ENCODE data around the gene TMEM245. TPM values are rescaled to one million over a fixed set of nuclear protein-coding genes. Genes with fewer than 3 reads are reported as not detected.

TMEM245 gene
- total RNA-seq, 1 experiment from 2014 or later: 54.0 TPM

DNA sequence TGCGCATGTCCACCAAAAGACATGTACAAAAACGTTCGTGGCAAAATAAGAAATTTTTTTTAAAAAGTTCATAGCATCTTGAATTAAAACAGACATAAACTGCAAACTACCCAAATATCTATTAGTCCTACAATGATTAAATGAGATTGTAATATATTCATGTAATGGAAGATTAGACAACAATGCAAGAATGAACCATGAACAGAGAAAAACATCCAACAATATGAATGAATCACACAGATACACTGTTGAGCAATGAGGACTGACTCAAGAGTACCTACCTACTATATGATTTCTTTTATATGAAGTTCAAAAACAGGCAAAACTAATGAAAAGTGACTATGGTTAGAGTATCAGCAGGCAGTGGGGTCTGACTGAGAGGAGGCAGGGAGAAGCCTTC, 88.5 kb downstream of the TMEM245 start:
- H3K4me1 ChIP-seq (ENCODE audit: control insufficient read depth, insufficient read depth, low read length): peaks cover under 1% of the 10 kb centered on the region; the same call in 1 of the 2 replicates
- ChIA-PET POLR2A (no interaction called here), CTCF (no interaction called here)
- ATAC-seq (no peak), DNase-seq (ENCODE audit: low read depth, low spot score) (no peak)
- TF ChIP-seq TCF7L2 (IDR thresholded peaks at IDR 0.05; ENCODE audit: low read depth, low read length): no peak
- TF ChIP-seq CTCF (IDR thresholded peaks at IDR 0.05): no peak
- no peak for TF ChIP-seq REST (IDR thresholded peaks at IDR 0.05; ENCODE audit: insufficient read depth in 1 of 2, low read depth in 2 of 2, low read length in 1 of 2)
- TF ChIP-seq SIN3A (IDR thresholded peaks at IDR 0.05; ENCODE audit: borderline replicate concordance, insufficient read depth, low read depth, low read length): no peak
- TF ChIP-seq POLR2AphosphoS5 (IDR thresholded peaks at IDR 0.05; ENCODE audit: low read depth, low read length): no peak
- no peaks in the 10 kb centered on the region for H3K27me3 ChIP-seq (ENCODE audit: control insufficient read depth, insufficient read depth, low read length)
- in situ Hi-C loops (cut with HindIII; ENCODE audit: low pct_unique_long_range_greater_than_20kb, low sequenced_read_pairs) (no loop called here), intact Hi-C loops (cut with micrococcal nuclease; ENCODE audit: unreplicated experiment) (no loop called here)
- H3K36me3 ChIP-seq (ENCODE audit: control insufficient read depth, insufficient read depth, low read length): peaks cover 11% of the 10 kb centered on the region
- no peak overlapping the region for H3K4me3 ChIP-seq (ENCODE audit: low read depth in 2 of 2, low read length in 2 of 2)
- H3K9me3 ChIP-seq (ENCODE audit: control insufficient read depth, insufficient read depth, low read depth, low read length): no peaks in the 10 kb centered on the region
- no peak overlapping the region for H3K27ac ChIP-seq (ENCODE audit: low read length)
- BruUV-seq (replicated peaks): no TSS peak

DNA sequence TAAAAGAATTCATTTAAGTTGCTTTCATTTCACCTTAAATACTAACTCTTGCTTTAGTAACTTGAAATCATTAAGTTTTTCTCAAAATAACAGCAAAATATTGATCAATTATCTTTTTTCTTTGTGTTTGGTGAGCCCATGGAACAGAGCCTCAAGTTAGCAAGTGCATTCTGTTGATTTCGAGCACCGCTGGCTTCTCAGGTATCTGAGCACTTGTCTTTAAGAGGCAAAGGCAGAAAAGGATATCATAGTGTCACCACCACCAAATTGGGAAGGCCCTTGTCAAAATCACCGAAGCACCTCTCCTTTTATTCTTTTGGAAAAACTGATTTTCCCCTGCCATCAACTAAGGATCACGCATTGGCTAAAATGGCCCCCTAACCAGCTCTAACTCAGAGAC, 89.3 kb downstream of the TMEM245 start:
- no peak overlapping the region for H3K27ac ChIP-seq (ENCODE audit: low read length)
- BruUV-seq (replicated peaks): no TSS peak
- TF ChIP-seq POLR2AphosphoS5 (IDR thresholded peaks at IDR 0.05; ENCODE audit: low read depth, low read length) (no peak), TCF7L2 (IDR thresholded peaks at IDR 0.05; ENCODE audit: low read depth, low read length) (no peak), SIN3A (IDR thresholded peaks at IDR 0.05; ENCODE audit: borderline replicate concordance, insufficient read depth, low read depth, low read length) (no peak), CTCF (IDR thresholded peaks at IDR 0.05) (no peak), REST (IDR thresholded peaks at IDR 0.05; ENCODE audit: insufficient read depth in 1 of 2, low read depth in 2 of 2, low read length in 1 of 2) (no peak)

More for the DNA sequence above, 89.3 kb downstream of the TMEM245 start:
- no peaks in the 10 kb centered on the region for H3K9me3 ChIP-seq (ENCODE audit: control insufficient read depth, insufficient read depth, low read depth, low read length)
- H3K36me3 ChIP-seq (ENCODE audit: control insufficient read depth, insufficient read depth, low read length): peaks cover 8% of the 10 kb centered on the region
- intact Hi-C loops (cut with micrococcal nuclease; ENCODE audit: unreplicated experiment) (no loop called here), in situ Hi-C loops (cut with HindIII; ENCODE audit: low pct_unique_long_range_greater_than_20kb, low sequenced_read_pairs) (no loop called here)
- no peaks in the 10 kb centered on the region for H3K27me3 ChIP-seq (ENCODE audit: control insufficient read depth, insufficient read depth, low read length)
- no peaks in the 10 kb centered on the region; the same call in 1 of the 2 replicates for H3K4me1 ChIP-seq (ENCODE audit: control insufficient read depth, insufficient read depth, low read length)
- no peak for DNase-seq (ENCODE audit: low read depth, low spot score)
- ATAC-seq: no peak
- H3K4me3 ChIP-seq (ENCODE audit: low read depth in 2 of 2, low read length in 2 of 2): no peak overlapping the region
- ChIA-PET CTCF (no interaction called here), POLR2A (no interaction called here)

All from Panc1 (cell line).